ENCODE results near the gene MTCL3.

Gene MTCL3

GRCh38 chr6:127451388-127451787 is 67.7 kb downstream of the MTCL3 start:
- Histone ChIP-seq H3K27me3 (ENCODE audit: low read depth) (no peaks in the 10 kb centered on the region), H3K4me3 (no peak overlapping the region), H3K27ac (no peak overlapping the region), H3K36me3 (peaks cover 43% of the 10 kb centered on the region), H3K9me3 (no peaks in the 10 kb centered on the region), H3K4me1 (peaks cover 5% of the 10 kb centered on the region)
- ATAC-seq, result no peak
- intact Hi-C loops (cut with DNase I), result loop anchor here (10.0 kb wide), 1 partner anchor 147 kb away; no protein-coding TSS in a partner anchor
- no peak for TF ChIP-seq CTCF (IDR thresholded peaks at IDR 0.05)
- no peak for DNase-seq

GRCh38 chr6:127447780-127448179 is 71.4 kb downstream of the MTCL3 start:
- H3K4me1 ChIP-seq, result no peaks in the 10 kb centered on the region
- intact Hi-C loops (cut with DNase I), result no loop called here
- TF ChIP-seq CTCF (IDR thresholded peaks at IDR 0.05), result no peak
- no peaks in the 10 kb centered on the region for H3K27me3 ChIP-seq (ENCODE audit: low read depth)
- no peak overlapping the region for H3K4me3 ChIP-seq
- DNase-seq (no peak), ATAC-seq (no peak)
- H3K9me3 ChIP-seq, result no peaks in the 10 kb centered on the region
- H3K36me3 ChIP-seq, result peaks cover 67% of the 10 kb centered on the region
- no peak overlapping the region for H3K27ac ChIP-seq

GRCh38 chr6:127446356-127446755 is 72.8 kb downstream of the MTCL3 start:
- Histone ChIP-seq H3K9me3 (no peaks in the 10 kb centered on the region), H3K27ac (no peak overlapping the region), H3K4me3 (no peak overlapping the region), H3K4me1 (no peaks in the 10 kb centered on the region), H3K36me3 (peaks cover 63% of the 10 kb centered on the region), H3K27me3 (ENCODE audit: low read depth) (no peaks in the 10 kb centered on the region)
- DNase-seq, result no peak
- no peak for TF ChIP-seq CTCF (IDR thresholded peaks at IDR 0.05)
- peak in 1 of 2 donors; percentile 45 for ATAC-seq
- intact Hi-C loops (cut with DNase I), result no loop called here

- no peaks in the 10 kb centered on the region for H3K4me1 ChIP-seq
- no peaks in the 10 kb centered on the region for H3K27me3 ChIP-seq (ENCODE audit: low read depth)
- no peak for DNase-seq
- TF ChIP-seq CTCF (IDR thresholded peaks at IDR 0.05), result no peak
- intact Hi-C loops (cut with DNase I), result no loop called here
- H3K27ac ChIP-seq, result no peak overlapping the region
- no peak for ATAC-seq
- no peaks in the 10 kb centered on the region for H3K9me3 ChIP-seq
- no peak overlapping the region for H3K4me3 ChIP-seq
- peaks cover 29% of the 10 kb centered on the region for H3K36me3 ChIP-seq
Observed at GRCh38 chr6:127441881-127442280, 77.3 kb downstream of the MTCL3 start.

GRCh38 chr6:127439718-127440117 is 79.4 kb downstream of the MTCL3 start:
- no peak for ATAC-seq
- intact Hi-C loops (cut with DNase I), result no loop called here

More at GRCh38 chr6:127439718-127440117, 79.4 kb downstream of the MTCL3 start:
- Histone ChIP-seq H3K4me3 (no peak overlapping the region), H3K36me3 (peaks cover 17% of the 10 kb centered on the region), H3K4me1 (no peaks in the 10 kb centered on the region), H3K27ac (no peak overlapping the region), H3K9me3 (no peaks in the 10 kb centered on the region), H3K27me3 (ENCODE audit: low read depth) (no peaks in the 10 kb centered on the region)
- TF ChIP-seq CTCF (IDR thresholded peaks at IDR 0.05), result no peak
- DNase-seq, result no peak
